ENCODE measurements around the gene PTTG1IP.

Gene PTTG1IP

GRCh38 chr21:44867464-44867863, 6.0 kb downstream of the PTTG1IP start:
- no peaks in the 10 kb centered on the region for H3K9me3 ChIP-seq (ENCODE audit: low read length)
- no peak overlapping the region for H3K4me3 ChIP-seq (ENCODE audit: low read depth, low read length, poor library complexity, severe bottlenecking)
- H4K20me1 ChIP-seq (ENCODE audit: insufficient read depth, low read length): no peaks in the 10 kb centered on the region
- TF ChIP-seq, protein P1, sequence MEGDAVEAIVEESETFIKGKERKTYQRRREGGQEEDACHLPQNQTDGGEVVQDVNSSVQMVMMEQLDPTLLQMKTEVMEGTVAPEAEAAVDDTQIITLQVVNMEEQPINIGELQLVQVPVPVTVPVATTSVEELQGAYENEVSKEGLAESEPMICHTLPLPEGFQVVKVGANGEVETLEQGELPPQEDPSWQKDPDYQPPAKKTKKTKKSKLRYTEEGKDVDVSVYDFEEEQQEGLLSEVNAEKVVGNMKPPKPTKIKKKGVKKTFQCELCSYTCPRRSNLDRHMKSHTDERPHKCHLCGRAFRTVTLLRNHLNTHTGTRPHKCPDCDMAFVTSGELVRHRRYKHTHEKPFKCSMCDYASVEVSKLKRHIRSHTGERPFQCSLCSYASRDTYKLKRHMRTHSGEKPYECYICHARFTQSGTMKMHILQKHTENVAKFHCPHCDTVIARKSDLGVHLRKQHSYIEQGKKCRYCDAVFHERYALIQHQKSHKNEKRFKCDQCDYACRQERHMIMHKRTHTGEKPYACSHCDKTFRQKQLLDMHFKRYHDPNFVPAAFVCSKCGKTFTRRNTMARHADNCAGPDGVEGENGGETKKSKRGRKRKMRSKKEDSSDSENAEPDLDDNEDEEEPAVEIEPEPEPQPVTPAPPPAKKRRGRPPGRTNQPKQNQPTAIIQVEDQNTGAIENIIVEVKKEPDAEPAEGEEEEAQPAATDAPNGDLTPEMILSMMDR (IDR thresholded peaks at IDR 0.05; ENCODE audit: low read length): no peak
- no peak for TF ChIP-seq EZH2 (IDR thresholded peaks at IDR 0.05; ENCODE audit: borderline replicate concordance, low read length)
- H3K27me3 ChIP-seq (ENCODE audit: insufficient read depth, low read length): no peaks in the 10 kb centered on the region; the same call in 1 of the 2 replicates
- no peaks in the 10 kb centered on the region for H3K9me2 ChIP-seq (ENCODE audit: low read depth, low read length)
- peaks cover 15% of the 10 kb centered on the region for H3K36me3 ChIP-seq (ENCODE audit: insufficient read depth, low read length)
- peaks cover 44% of the 10 kb centered on the region for H3K4me1 ChIP-seq (ENCODE audit: insufficient read depth, low read length, severe bottlenecking)
- H2AFZ ChIP-seq (ENCODE audit: low read length): no peak overlapping the region
- H3K27ac ChIP-seq (ENCODE audit: low read depth, low read length, poor library complexity, severe bottlenecking): no peak overlapping the region
- H3K9ac ChIP-seq (ENCODE audit: low read length): no peak overlapping the region
- no peaks in the 10 kb centered on the region for H3F3A ChIP-seq (ENCODE audit: insufficient read depth, low read length)
- H3K79me2 ChIP-seq (ENCODE audit: insufficient read depth, low read length): peaks cover 6% of the 10 kb centered on the region
- H3K4me2 ChIP-seq (ENCODE audit: low read length): no peak overlapping the region

GRCh38 chr21:44866780-44867179, 6.7 kb downstream of the PTTG1IP start:
- Histone ChIP-seq H3K27ac (ENCODE audit: low read depth, low read length, poor library complexity, severe bottlenecking) (no peak overlapping the region), H3K9me3 (ENCODE audit: low read length) (no peaks in the 10 kb centered on the region), H3K4me2 (ENCODE audit: low read length) (no peak overlapping the region), H3K36me3 (ENCODE audit: insufficient read depth, low read length) (peaks cover 15% of the 10 kb centered on the region; the same call in 1 of the 2 replicates), H2AFZ (ENCODE audit: low read length) (no peak overlapping the region), H3K9me2 (ENCODE audit: low read depth, low read length) (no peaks in the 10 kb centered on the region), H3K4me3 (ENCODE audit: low read depth, low read length, poor library complexity, severe bottlenecking) (no peak overlapping the region), H3K4me1 (ENCODE audit: insufficient read depth, low read length, severe bottlenecking) (peaks cover 37% of the 10 kb centered on the region), H3F3A (ENCODE audit: insufficient read depth, low read length) (no peaks in the 10 kb centered on the region), H3K9ac (ENCODE audit: low read length) (no peak overlapping the region), H3K79me2 (ENCODE audit: insufficient read depth, low read length) (peaks cover 6% of the 10 kb centered on the region), H3K27me3 (ENCODE audit: insufficient read depth, low read length) (no peaks in the 10 kb centered on the region; the same call in 1 of the 2 replicates), H4K20me1 (ENCODE audit: insufficient read depth, low read length) (no peaks in the 10 kb centered on the region)
- TF ChIP-seq, protein P1 (IDR thresholded peaks at IDR 0.05; ENCODE audit: low read length): no peak
- no peak for TF ChIP-seq EZH2 (IDR thresholded peaks at IDR 0.05; ENCODE audit: borderline replicate concordance, low read length)

GRCh38 chr21:44865561-44866280, 7.8 kb downstream of the PTTG1IP start:
- no peaks in the 10 kb centered on the region for H4K20me1 ChIP-seq (ENCODE audit: insufficient read depth, low read length)
- peaks cover 15% of the 10 kb centered on the region; the same call in 1 of the 2 replicates for H3K36me3 ChIP-seq (ENCODE audit: insufficient read depth, low read length)
- peaks cover 6% of the 10 kb centered on the region for H3K79me2 ChIP-seq (ENCODE audit: insufficient read depth, low read length)
- H3F3A ChIP-seq (ENCODE audit: insufficient read depth, low read length): no peaks in the 10 kb centered on the region
- no peaks in the 10 kb centered on the region for H3K27me3 ChIP-seq (ENCODE audit: insufficient read depth, low read length)
- no peaks in the 10 kb centered on the region for H3K9me3 ChIP-seq (ENCODE audit: low read length)
- no peaks in the 10 kb centered on the region for H3K9me2 ChIP-seq (ENCODE audit: low read depth, low read length)
- H3K9ac ChIP-seq (ENCODE audit: low read length): peak overlapping the region; percentile 3; the same call in 1 of the 2 replicates
- peak overlapping the region; percentile 12; the same call in 1 of the 2 replicates for H3K4me2 ChIP-seq (ENCODE audit: low read length)
- peaks cover 34% of the 10 kb centered on the region for H3K4me1 ChIP-seq (ENCODE audit: insufficient read depth, low read length, severe bottlenecking)
- peak overlapping the region; percentile 23 for H3K27ac ChIP-seq (ENCODE audit: low read depth, low read length, poor library complexity, severe bottlenecking)
- no peak overlapping the region for H3K4me3 ChIP-seq (ENCODE audit: low read depth, low read length, poor library complexity, severe bottlenecking)
- TF ChIP-seq, protein P1 (IDR thresholded peaks at IDR 0.05; ENCODE audit: low read length): no peak
- TF ChIP-seq EZH2 (IDR thresholded peaks at IDR 0.05; ENCODE audit: borderline replicate concordance, low read length): no peak
- H2AFZ ChIP-seq (ENCODE audit: low read length): no peak overlapping the region

Measured in OCI-LY1 (cell line).